Ishikawa (cell line): ENCODE results near the gene ANKRD12.

Experiments used
- CEBPB ChIP-seq: IDR thresholded peaks from 2 replicates; pipeline ENCODE4 v1.6.1; 2012
- CREB1 ChIP-seq: IDR thresholded peaks from 2 replicates; pipeline ENCODE4 v1.6.1; 2012; ENCODE audit warnings: low read depth
- EGR1 ChIP-seq: IDR thresholded peaks from 2 replicates; pipeline ENCODE4 v1.6.1; 2012
- EP300 ChIP-seq: IDR thresholded peaks from 2 replicates; pipeline ENCODE4 v1.6.1; 2012; ENCODE audit warnings: borderline replicate concordance
- FOXM1 ChIP-seq: IDR thresholded peaks from 2 replicates; pipeline ENCODE4 v1.6.1; 2012; ENCODE audit warnings: low read depth, borderline replicate concordance
- NFIC ChIP-seq: IDR thresholded peaks from 2 replicates; pipeline ENCODE4 v1.6.1; 2012
- RAD21 ChIP-seq: IDR thresholded peaks from 2 replicates; pipeline ENCODE4 v1.6.1; 2012; ENCODE audit warnings: low read depth
- REST ChIP-seq: IDR thresholded peaks from 2 replicates; pipeline ENCODE4 v1.6.1; 2012; ENCODE audit warnings: low read depth, mild to moderate bottlenecking
- TAF1 ChIP-seq: IDR thresholded peaks from 2 replicates; pipeline ENCODE4 v1.6.1; 2012; ENCODE audit warnings: low read depth, mild to moderate bottlenecking
- TCF12 ChIP-seq: IDR thresholded peaks from 2 replicates; pipeline ENCODE4 v1.6.1; 2012; ENCODE audit warnings: low read depth
- TEAD4 ChIP-seq: IDR thresholded peaks from 2 replicates; pipeline ENCODE4 v1.6.1; 2012
- USF1 ChIP-seq: IDR thresholded peaks from 2 replicates; pipeline ENCODE4 v1.6.1; 2012
- YY1 ChIP-seq: IDR thresholded peaks from 2 replicates; pipeline ENCODE4 v1.6.1; 2012; ENCODE audit warnings: low read depth
- ZBTB7A ChIP-seq: IDR thresholded peaks from 2 replicates; pipeline ENCODE4 v1.6.1; 2012; ENCODE audit warnings: low read depth
- TF ChIP-seq, protein P1 (sequence below): IDR thresholded peaks from 2 replicates; pipeline ENCODE4 v1.6.1; 2012

Gene ANKRD12

DNA sequence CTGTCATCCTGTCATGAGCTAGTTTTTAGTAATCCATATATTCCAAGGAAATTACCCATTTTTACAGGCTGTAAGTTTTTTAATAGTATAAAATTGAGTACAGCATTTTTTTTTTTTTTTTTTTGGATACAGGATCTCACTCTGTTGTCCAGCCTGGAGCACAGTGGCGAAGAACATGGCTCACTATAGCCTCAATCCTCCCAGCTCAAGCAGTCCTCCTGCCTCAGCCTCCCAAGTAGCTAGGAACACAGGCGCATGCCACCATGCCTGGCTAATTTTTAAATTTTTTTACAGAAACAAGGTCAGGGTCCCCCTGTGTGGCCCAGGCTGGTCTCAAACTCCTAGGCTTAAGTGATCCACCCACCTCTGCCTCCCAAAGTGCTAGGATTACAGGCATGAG lies 56.5 kb downstream of the ANKRD12 start:
- TF ChIP-seq FOXM1, result no peak
- no peak for TF ChIP-seq TCF12
- TF ChIP-seq REST, result no peak
- TF ChIP-seq, protein P1, sequence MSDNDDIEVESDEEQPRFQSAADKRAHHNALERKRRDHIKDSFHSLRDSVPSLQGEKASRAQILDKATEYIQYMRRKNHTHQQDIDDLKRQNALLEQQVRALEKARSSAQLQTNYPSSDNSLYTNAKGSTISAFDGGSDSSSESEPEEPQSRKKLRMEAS, result no peak
- TF ChIP-seq ZBTB7A, result no peak
- TF ChIP-seq CREB1, result no peak
- no peak for TF ChIP-seq USF1
- no peak for TF ChIP-seq EP300
- no peak for TF ChIP-seq TEAD4
- TF ChIP-seq TAF1, result no peak
- TF ChIP-seq RAD21, result no peak
- TF ChIP-seq YY1, result no peak
- TF ChIP-seq EGR1, result no peak
- TF ChIP-seq CEBPB, result no peak
- TF ChIP-seq NFIC, result no peak

DNA sequence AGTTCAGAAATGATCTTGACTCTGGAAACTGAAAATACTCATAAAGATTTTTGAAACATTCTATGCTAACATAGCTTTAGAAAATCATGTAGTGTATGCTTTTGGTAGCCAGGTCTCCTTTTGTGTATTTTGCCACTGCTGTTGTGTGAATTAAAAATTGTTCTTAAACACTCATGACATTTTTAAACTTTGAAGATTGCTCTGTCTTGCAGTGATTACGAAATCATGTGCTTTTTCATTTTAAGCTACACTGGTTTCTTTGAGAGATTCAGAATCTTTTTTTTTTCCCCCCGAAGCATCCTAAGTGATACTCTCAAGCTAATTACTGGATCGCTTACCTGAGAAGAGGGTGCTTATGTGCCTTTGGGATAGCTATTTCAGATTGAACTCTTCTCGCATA lies 60.0 kb downstream of the ANKRD12 start:
- TF ChIP-seq CEBPB, result peak; percentile 21; the same call in 1 of the 2 replicates
- no peak for TF ChIP-seq FOXM1

DNA sequence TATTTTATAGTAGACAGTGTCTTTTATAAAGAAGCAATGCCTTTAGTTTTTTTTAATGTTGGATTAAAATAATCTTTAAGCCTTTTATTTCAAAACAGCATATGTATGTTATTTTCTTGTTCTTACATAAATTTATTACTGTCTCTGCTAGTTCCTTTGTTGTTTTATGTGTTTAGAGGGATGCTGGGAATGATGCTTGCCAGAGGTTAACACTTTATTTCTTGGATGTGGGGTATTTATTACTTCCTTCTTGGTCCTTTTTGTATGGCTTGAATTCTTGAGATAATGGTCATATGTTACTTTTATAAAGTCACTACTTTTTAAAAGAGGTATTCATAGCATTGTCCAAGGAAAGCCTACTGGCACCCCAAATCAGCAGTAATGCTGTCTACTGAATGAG lies 63.1 kb downstream of the ANKRD12 start:
- TF ChIP-seq FOXM1 (no peak), CREB1 (no peak), EP300 (no peak), CEBPB (no peak), ZBTB7A (no peak), RAD21 (no peak), YY1 (no peak), NFIC (no peak), TAF1 (no peak), USF1 (no peak), REST (no peak), EGR1 (no peak), TEAD4 (no peak), TCF12 (no peak)
- TF ChIP-seq, protein P1, result no peak

GRCh38 chr18:9201224-9201623 lies 64.6 kb downstream of the ANKRD12 start:
- TF ChIP-seq EGR1 (no peak), YY1 (no peak), TEAD4 (no peak), ZBTB7A (no peak), REST (no peak), RAD21 (no peak), NFIC (no peak), EP300 (no peak), TCF12 (no peak), TAF1 (no peak)

DNA sequence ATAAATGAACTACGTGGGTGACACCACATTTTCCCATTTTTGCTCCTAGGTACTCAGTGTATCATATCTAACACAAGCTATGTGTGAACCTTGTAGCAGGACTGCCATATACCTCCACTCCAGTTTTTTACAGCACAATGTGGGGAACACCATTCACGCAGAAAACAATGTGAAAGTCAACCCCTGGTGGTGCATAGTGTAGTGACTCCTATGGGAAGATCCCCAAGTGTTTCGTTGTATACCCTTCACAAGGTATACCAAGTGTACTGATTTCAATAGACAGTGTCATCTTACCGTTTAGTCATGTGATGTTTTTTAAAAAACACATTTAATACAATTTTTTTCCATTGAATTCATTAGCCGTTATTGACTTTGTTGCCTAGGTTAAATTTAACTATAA lies 68.1 kb downstream of the ANKRD12 start:
- TF ChIP-seq TEAD4 (no peak), TCF12 (no peak), REST (no peak), TAF1 (no peak), USF1 (no peak), FOXM1 (no peak), CREB1 (no peak), CEBPB (no peak), EP300 (no peak)
- TF ChIP-seq, protein P1, result no peak
